ENCODE measurements around the gene PLEKHM3. TPM values are rescaled to one million over a fixed set of nuclear protein-coding genes. Genes with fewer than 3 reads are reported as not detected.

Gene PLEKHM3
- polyA plus RNA-seq, 1 experiment: 5.8 TPM

DNA sequence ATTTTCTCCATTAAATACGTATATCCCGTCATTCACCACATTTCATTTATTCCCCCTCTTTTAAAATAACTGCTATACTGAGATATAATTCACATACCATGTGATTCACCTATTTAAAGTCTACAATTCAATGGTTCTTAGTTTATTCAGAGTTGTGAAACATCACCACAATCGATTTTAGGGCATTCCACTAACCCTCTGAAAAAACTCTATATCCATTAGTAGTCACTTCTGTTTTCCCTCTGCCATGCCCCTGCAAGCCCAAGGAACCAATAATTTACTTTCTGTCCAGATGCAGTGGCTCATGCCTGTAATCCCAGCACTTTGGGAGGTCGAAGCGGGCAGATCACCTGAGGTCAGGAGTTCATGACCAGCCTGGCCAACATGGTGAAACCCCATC, 160.1 kb downstream of the PLEKHM3 start:
- Histone ChIP-seq H3K4me3 (ENCODE audit: low read depth, low read length) (no peak overlapping the region), H3K36me3 (ENCODE audit: control insufficient read depth, insufficient read depth, low read length) (no peaks in the 10 kb centered on the region), H3K27me3 (ENCODE audit: control insufficient read depth, insufficient read depth, low read length) (no peaks in the 10 kb centered on the region)
- DNase-seq (ENCODE audit: low read depth): no peak
- TF ChIP-seq CTCF (IDR thresholded peaks at IDR 0.05; ENCODE audit: insufficient read depth, low read depth, low read length): no peak
- POLR2A ChIA-PET: no interaction called here
- CTCF ChIA-PET: interaction anchor here (1.1 kb wide), 1 partner anchor 14 kb away, joined by 3 read pairs; no protein-coding TSS in a partner anchor

GRCh38 chr2:207863345-207863744, 162.0 kb downstream of the PLEKHM3 start:
- no peak for DNase-seq (ENCODE audit: low read depth)
- Histone ChIP-seq H3K4me3 (ENCODE audit: low read depth, low read length) (no peak overlapping the region), H3K27me3 (ENCODE audit: control insufficient read depth, insufficient read depth, low read length) (no peaks in the 10 kb centered on the region), H3K36me3 (ENCODE audit: control insufficient read depth, insufficient read depth, low read length) (no peaks in the 10 kb centered on the region)
- ChIA-PET CTCF (interaction anchor here (1.2 kb wide), 1 partner anchor 8 kb away, joined by 3 read pairs; no protein-coding TSS in a partner anchor), POLR2A (no interaction called here)
- no peak for TF ChIP-seq CTCF (IDR thresholded peaks at IDR 0.05; ENCODE audit: insufficient read depth, low read depth, low read length)

DNA sequence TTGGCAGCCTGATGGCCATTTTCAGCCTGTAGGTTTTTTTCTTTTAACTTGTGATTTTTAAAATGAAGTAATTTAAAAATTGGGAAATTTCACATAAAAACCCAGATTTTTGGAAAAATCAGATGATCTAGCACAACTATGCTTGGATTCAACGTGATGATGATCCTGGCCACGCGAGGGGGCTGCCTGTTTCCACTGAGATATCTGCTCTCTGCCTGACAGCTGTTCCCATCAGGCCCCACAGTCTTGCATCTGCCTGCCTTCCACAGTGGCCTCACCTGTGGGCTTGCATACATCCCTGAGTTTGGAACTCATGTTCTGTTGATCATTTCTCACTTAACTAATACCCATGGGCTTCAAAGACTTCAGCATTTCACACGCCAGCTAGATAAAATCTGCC, 163.5 kb downstream of the PLEKHM3 start:
- Histone ChIP-seq H3K27me3 (ENCODE audit: control insufficient read depth, insufficient read depth, low read length) (no peaks in the 10 kb centered on the region), H3K36me3 (ENCODE audit: control insufficient read depth, insufficient read depth, low read length) (no peaks in the 10 kb centered on the region), H3K4me3 (ENCODE audit: low read depth, low read length) (no peak overlapping the region)
- ChIA-PET POLR2A (no interaction called here), CTCF (interaction anchor here (1.2 kb wide), 1 partner anchor 18 kb away, joined by 3 read pairs; no protein-coding TSS in a partner anchor)
- no peak for TF ChIP-seq CTCF (IDR thresholded peaks at IDR 0.05; ENCODE audit: insufficient read depth, low read depth, low read length)
- DNase-seq (ENCODE audit: low read depth): no peak

DNA sequence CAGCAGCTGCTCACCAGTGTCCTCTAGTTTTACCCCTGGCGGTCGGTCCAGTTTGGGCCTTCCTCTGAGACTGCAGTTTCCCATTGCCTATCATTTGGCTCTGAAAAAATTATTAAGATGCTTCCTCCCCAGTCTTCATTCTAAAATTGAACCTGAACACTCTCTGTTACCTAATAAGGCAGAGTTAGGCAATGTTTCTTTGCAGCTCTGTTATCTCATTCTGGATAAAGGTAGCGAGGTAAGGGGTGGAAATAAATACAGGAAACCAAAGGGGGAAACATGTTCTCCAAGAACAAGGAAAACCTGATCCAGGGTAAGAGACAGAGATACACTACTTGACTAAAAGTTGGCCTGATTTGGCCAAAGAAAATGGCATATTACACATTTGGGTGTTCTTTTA, 164.6 kb downstream of the PLEKHM3 start:
- H3K27me3 ChIP-seq (ENCODE audit: control insufficient read depth, insufficient read depth, low read length): no peaks in the 10 kb centered on the region
- H3K36me3 ChIP-seq (ENCODE audit: control insufficient read depth, insufficient read depth, low read length): no peaks in the 10 kb centered on the region
- no peak for TF ChIP-seq CTCF (IDR thresholded peaks at IDR 0.05; ENCODE audit: insufficient read depth, low read depth, low read length)
- no peak overlapping the region for H3K4me3 ChIP-seq (ENCODE audit: low read depth, low read length)
- ChIA-PET CTCF (interaction anchor here (1.0 to 1.1 kb wide), 2 partner anchors 39 to 180 kb away, joined by 3 to 4 read pairs; no protein-coding TSS in a partner anchor), POLR2A (no interaction called here)
- no peak for DNase-seq (ENCODE audit: low read depth)

DNA sequence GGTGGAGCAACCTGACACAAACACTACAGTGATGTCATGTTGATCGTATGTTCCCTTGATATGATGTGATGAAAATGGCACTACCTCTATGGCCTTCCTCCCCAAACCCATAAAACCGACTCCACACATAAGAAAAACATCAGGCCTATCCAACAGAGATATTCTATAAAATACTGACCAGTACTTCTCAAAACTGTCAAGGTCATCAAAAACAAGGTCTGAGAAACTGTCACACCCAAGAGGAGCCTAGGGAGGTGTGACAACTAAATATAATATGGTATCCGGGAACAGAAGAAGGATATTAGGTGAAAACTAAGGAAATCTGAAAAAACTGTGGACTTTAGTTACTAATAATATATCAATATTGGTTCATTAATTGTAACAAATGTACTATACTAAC, 169.7 kb downstream of the PLEKHM3 start:
- ChIA-PET POLR2A (no interaction called here), CTCF (no interaction called here)
- no peak for TF ChIP-seq CTCF (IDR thresholded peaks at IDR 0.05; ENCODE audit: insufficient read depth, low read depth, low read length)
- no peaks in the 10 kb centered on the region for H3K27me3 ChIP-seq (ENCODE audit: control insufficient read depth, insufficient read depth, low read length)
- no peak overlapping the region for H3K4me3 ChIP-seq (ENCODE audit: low read depth, low read length)
- no peak for DNase-seq (ENCODE audit: low read depth)
- no peaks in the 10 kb centered on the region for H3K36me3 ChIP-seq (ENCODE audit: control insufficient read depth, insufficient read depth, low read length)
